ENCODE data around the gene WBP2.

- TF ChIP-seq POLR2A (IDR thresholded peaks at IDR 0.05) (no peak), CTCF (IDR thresholded peaks at IDR 0.05) (no peak)
Measured at GRCh38 chr17:75864448-75864871, 9.3 kb upstream of the WBP2 start.
